T-helper 17 cell (primary cell): ENCODE results near the gene GPI. TPM values are rescaled to one million over a fixed set of nuclear protein-coding genes. Genes with fewer than 3 reads are reported as not detected.

Experiments used
- ATAC-seq: fragments of 150-1000 bp; cut with Tn5 transposase; 2 replicates; pipeline ENCODE4 v1.10.0; 2021; ENCODE audit warnings: mild to moderate bottlenecking, moderate library complexity
- DNase-seq, 3 donors: peaks; one replicate each; pipeline versions ENCODE4 v3.0.0 to v3.0.0-alpha.2; 2020 to 2021
- H3K9me3 ChIP-seq: one replicate; pipeline ENCODE4 v1.7.0; 2013; ENCODE audit warnings: low read length, mild to moderate bottlenecking; ENCODE audit not compliant: control insufficient read depth, poor library complexity, severe bottlenecking
- H3K27ac Mint-ChIP-seq: one replicate; pipeline ENCODE4 v1.8.0; 2022; ENCODE audit warnings: mild to moderate bottlenecking, moderate library complexity, mixed read lengths
- H3K27me3 Mint-ChIP-seq: one replicate; pipeline ENCODE4 v1.8.0; 2022; ENCODE audit warnings: mixed read lengths
- H3K36me3 Mint-ChIP-seq: one replicate; pipeline ENCODE4 v1.8.0; 2022; ENCODE audit warnings: low read depth, mixed read lengths
- H3K4me1 Mint-ChIP-seq: one replicate; pipeline ENCODE4 v1.8.0; 2022; ENCODE audit warnings: mild to moderate bottlenecking, mixed read lengths
- H3K4me3 Mint-ChIP-seq: one replicate; pipeline ENCODE4 v1.8.0; 2022; ENCODE audit warnings: mild to moderate bottlenecking, moderate library complexity, mixed read lengths
- total RNA-seq, 4 donors: library from RNA in 2 of 4; stranded (reverse) in 2 of 4; gene quantifications; one replicate each; pipeline ENCODE4 v1.2.3 and lab custom pipeline; 2022 to 2026

GPI gene
- total RNA-seq, 2 donors from 2014 or later = 109 to 122 TPM

- no peaks in the 10 kb centered on the region for H3K36me3 Mint-ChIP-seq
- H3K27me3 Mint-ChIP-seq = no peaks in the 10 kb centered on the region
- H3K4me3 Mint-ChIP-seq = no peak overlapping the region
- H3K27ac Mint-ChIP-seq = peak overlapping the region; percentile 82
- no peak for ATAC-seq
- no peak for DNase-seq
- peaks cover 22% of the 10 kb centered on the region for H3K4me1 Mint-ChIP-seq
- H3K9me3 ChIP-seq = no peaks in the 10 kb centered on the region
Measured at GRCh38 chr19:34348899-34349487, 16.0 kb upstream of the GPI start.

GRCh38 chr19:34350161-34350561 lies 14.8 kb upstream of the GPI start:
- Mint-ChIP-seq H3K4me1 (peaks cover 22% of the 10 kb centered on the region), H3K36me3 (peaks cover 3% of the 10 kb centered on the region), H3K27ac (peak overlapping the region; percentile 82), H3K4me3 (peak overlapping the region; percentile 76), H3K27me3 (no peaks in the 10 kb centered on the region)
- DNase-seq (peak in 2 of 3 donors; percentile 33 to 48), ATAC-seq (peak; percentile 94)
- no peaks in the 10 kb centered on the region for H3K9me3 ChIP-seq

- H3K9me3 ChIP-seq = no peaks in the 10 kb centered on the region
- Mint-ChIP-seq H3K4me1 (peaks cover 16% of the 10 kb centered on the region), H3K27me3 (no peaks in the 10 kb centered on the region), H3K27ac (peak overlapping the region; percentile 77), H3K36me3 (peaks cover 3% of the 10 kb centered on the region), H3K4me3 (peak overlapping the region; percentile 25)
- no peak for ATAC-seq
- no peak for DNase-seq
Measured at GRCh38 chr19:34351382-34351826, 13.6 kb upstream of the GPI start.

DNA sequence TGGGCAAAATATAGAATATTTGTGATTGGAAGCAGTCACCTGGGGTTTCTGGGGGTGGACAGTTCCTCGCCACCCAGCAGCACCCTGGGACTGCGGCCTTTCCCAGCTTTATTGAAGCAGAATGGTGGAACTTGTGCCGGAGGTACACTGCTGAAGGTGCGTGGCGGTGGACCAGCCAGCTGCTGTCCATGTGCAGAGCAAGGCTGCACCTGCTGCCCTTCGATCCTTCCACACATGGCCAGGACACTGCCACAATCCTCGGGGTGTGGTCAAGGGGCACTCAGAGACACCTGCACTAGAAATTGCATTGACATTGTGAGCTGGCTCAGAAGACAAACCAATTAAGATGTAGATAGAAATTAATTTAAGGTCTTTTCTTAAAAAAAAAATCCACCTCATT lies 11.4 kb upstream of the GPI start:
- DNase-seq (no peak), ATAC-seq (no peak)
- no peak overlapping the region for H3K4me3 Mint-ChIP-seq
- peaks cover 22% of the 10 kb centered on the region for H3K4me1 Mint-ChIP-seq
- H3K27ac Mint-ChIP-seq = no peak overlapping the region
- peaks cover 3% of the 10 kb centered on the region for H3K36me3 Mint-ChIP-seq
- no peaks in the 10 kb centered on the region for H3K9me3 ChIP-seq
- no peaks in the 10 kb centered on the region for H3K27me3 Mint-ChIP-seq

DNA sequence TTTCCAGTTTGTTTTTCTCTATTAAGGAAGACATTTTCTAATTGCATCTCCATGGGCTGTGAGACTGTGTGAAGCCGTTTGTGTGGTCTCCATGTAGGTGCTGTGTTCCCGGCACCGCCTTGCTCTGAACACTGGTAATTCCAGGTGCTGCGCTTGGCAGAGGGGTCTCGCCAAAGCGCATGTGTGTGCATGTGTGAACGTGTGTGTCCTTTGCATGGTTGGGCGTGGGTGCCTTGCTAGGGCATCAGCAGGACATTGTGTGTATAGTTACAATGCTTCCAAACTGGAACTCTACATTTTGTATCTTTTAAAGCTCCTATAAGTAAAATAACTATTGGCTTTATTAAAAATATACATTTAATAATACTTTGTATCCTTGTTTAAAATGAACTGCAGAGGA lies 9.8 kb upstream of the GPI start:
- peaks cover 3% of the 10 kb centered on the region for H3K36me3 Mint-ChIP-seq
- DNase-seq = no peak
- H3K9me3 ChIP-seq = no peaks in the 10 kb centered on the region
- H3K4me1 Mint-ChIP-seq = peaks cover 24% of the 10 kb centered on the region
- no peaks in the 10 kb centered on the region for H3K27me3 Mint-ChIP-seq
- ATAC-seq = no peak
- no peak overlapping the region for H3K4me3 Mint-ChIP-seq
- H3K27ac Mint-ChIP-seq = no peak overlapping the region

- Mint-ChIP-seq H3K27ac (no peak overlapping the region), H3K4me3 (no peak overlapping the region), H3K27me3 (no peaks in the 10 kb centered on the region), H3K36me3 (peaks cover 3% of the 10 kb centered on the region), H3K4me1 (peaks cover 17% of the 10 kb centered on the region)
- H3K9me3 ChIP-seq = no peaks in the 10 kb centered on the region
- ATAC-seq (no peak), DNase-seq (no peak)
Measured at GRCh38 chr19:34356875-34357274, 8.1 kb upstream of the GPI start.

GRCh38 chr19:34357431-34357830 lies 7.6 kb upstream of the GPI start:
- Mint-ChIP-seq H3K4me3 (no peak overlapping the region), H3K27me3 (no peaks in the 10 kb centered on the region), H3K27ac (no peak overlapping the region), H3K36me3 (peaks cover 3% of the 10 kb centered on the region), H3K4me1 (peaks cover 17% of the 10 kb centered on the region)
- DNase-seq = no peak
- no peak for ATAC-seq
- no peaks in the 10 kb centered on the region for H3K9me3 ChIP-seq

GRCh38 chr19:34359140-34359953 lies 5.6 kb upstream of the GPI start:
- Mint-ChIP-seq H3K4me1 (peaks cover 20% of the 10 kb centered on the region), H3K27me3 (no peaks in the 10 kb centered on the region)
- no peaks in the 10 kb centered on the region for H3K9me3 ChIP-seq

DNA sequence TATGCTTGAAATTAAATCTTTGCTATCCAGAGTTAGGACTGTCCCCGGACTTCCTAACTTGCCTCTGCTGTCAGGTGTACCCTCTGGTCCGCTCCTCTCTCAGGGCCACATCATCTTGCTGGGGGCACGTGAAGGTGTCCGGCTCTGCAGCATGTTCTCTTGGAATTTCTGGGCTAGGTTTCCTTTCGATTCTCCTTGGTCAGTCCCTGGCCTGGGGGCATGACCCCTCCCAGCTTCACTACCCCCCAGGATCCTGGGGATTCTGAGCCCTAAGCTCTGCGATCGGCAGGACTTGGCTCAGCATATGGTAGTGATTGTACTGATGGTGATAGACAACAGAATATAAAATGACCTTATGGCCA lies 5.1 kb upstream of the GPI start:
- no peak for ATAC-seq
- Mint-ChIP-seq H3K27me3 (no peaks in the 10 kb centered on the region), H3K36me3 (peaks cover under 1% of the 10 kb centered on the region), H3K4me3 (peak overlapping the region; percentile 92), H3K27ac (peak overlapping the region; percentile 88), H3K4me1 (peaks cover 25% of the 10 kb centered on the region)
- DNase-seq = no peak
- no peaks in the 10 kb centered on the region for H3K9me3 ChIP-seq

More at GRCh38 chr19:34359140-34359953, 5.6 kb upstream of the GPI start:
- DNase-seq = peak; percentile 78 to 87 (median 80)
- H3K36me3 Mint-ChIP-seq = peaks cover 3% of the 10 kb centered on the region
- H3K27ac Mint-ChIP-seq = peak overlapping the region; percentile 88
- peak; percentile 91 for ATAC-seq
- peak overlapping the region; percentile 92 for H3K4me3 Mint-ChIP-seq

DNA sequence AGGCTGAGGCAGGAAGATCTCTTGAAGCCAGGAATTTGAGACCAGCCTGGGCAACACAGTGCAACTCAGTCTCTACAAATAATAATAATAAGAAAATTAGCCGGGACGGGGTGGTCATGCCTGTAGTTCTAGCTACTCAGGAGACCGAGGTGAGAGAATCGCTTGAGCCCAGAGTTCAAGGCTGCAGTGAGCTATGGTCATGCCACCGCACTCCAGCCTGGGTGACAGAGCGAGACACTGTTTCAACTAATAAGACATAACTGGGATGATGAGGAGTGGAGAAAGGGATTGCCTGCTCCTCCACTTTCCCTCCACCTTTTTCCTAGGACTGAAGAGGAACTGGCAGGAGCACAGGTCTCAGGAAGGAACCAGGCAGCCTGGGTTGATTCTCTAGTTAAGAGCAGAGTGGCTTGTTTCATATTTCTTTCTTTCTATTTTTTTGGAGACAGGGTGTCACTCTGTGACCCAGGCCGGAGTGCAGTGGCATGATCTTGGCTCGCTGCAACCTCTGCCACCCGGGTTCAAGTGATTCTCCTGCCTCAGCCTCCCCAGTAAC lies 4.6 kb upstream of the GPI start:
- ATAC-seq (no peak), DNase-seq (no peak)
- H3K9me3 ChIP-seq = no peaks in the 10 kb centered on the region
- peak overlapping the region; percentile 88 for H3K27ac Mint-ChIP-seq
- no peaks in the 10 kb centered on the region for H3K27me3 Mint-ChIP-seq
- peak overlapping the region; percentile 92 for H3K4me3 Mint-ChIP-seq
- no peaks in the 10 kb centered on the region for H3K36me3 Mint-ChIP-seq
- peaks cover 25% of the 10 kb centered on the region for H3K4me1 Mint-ChIP-seq

- H3K27ac Mint-ChIP-seq = no peak overlapping the region
Measured at GRCh38 chr19:34362679-34363069, 2.3 kb upstream of the GPI start.

GRCh38 chr19:34363094-34363493 lies 1.9 kb upstream of the GPI start:
- Mint-ChIP-seq H3K27me3 (no peaks in the 10 kb centered on the region), H3K4me1 (peaks cover 40% of the 10 kb centered on the region), H3K4me3 (no peak overlapping the region), H3K36me3 (peaks cover under 1% of the 10 kb centered on the region), H3K27ac (no peak overlapping the region)
- ATAC-seq (no peak), DNase-seq (no peak)
- no peaks in the 10 kb centered on the region for H3K9me3 ChIP-seq

More at GRCh38 chr19:34362679-34363069, 2.3 kb upstream of the GPI start:
- no peak for DNase-seq
- H3K9me3 ChIP-seq = no peaks in the 10 kb centered on the region
- ATAC-seq = no peak
- Mint-ChIP-seq H3K36me3 (no peaks in the 10 kb centered on the region), H3K4me3 (no peak overlapping the region), H3K4me1 (peaks cover 42% of the 10 kb centered on the region), H3K27me3 (no peaks in the 10 kb centered on the region)

- H3K9me3 ChIP-seq = no peaks in the 10 kb centered on the region
- Mint-ChIP-seq H3K27ac (peak overlapping the region; percentile 94), H3K4me1 (peaks cover 37% of the 10 kb centered on the region), H3K36me3 (peaks cover 2% of the 10 kb centered on the region), H3K27me3 (no peaks in the 10 kb centered on the region), H3K4me3 (no peak overlapping the region)
- DNase-seq = no peak
- no peak for ATAC-seq
Measured at GRCh38 chr19:34363930-34364329, 1.1 kb upstream of the GPI start.
